HCT116 (cell line): ENCODE results near the gene IGDCC3.

Experiments
- REST ChIP-seq: IDR thresholded peaks from 2 replicates; pipeline ENCODE4 v1.6.1; 2012; ENCODE audit warnings: low read depth
- SRF ChIP-seq: IDR thresholded peaks from 2 replicates; pipeline ENCODE4 v1.6.1; 2012; ENCODE audit warnings: low read depth

GRCh38 chr15:65383991-65384390 is 6.2 kb upstream of the IGDCC3 start:
- TF ChIP-seq REST (no peak), SRF (no peak)
